Thyroid gland (tissue), 4 donors: ENCODE results near the gene TUBA3E. TPM values are rescaled to one million over a fixed set of nuclear protein-coding genes. Genes with fewer than 3 reads are reported as not detected.
"Not testable (repeated sequence)": the region's sequence is repeated elsewhere in the genome, so short reads cannot be mapped to it uniquely, and the experiment has no call there.

Experiments
- DNase-seq, 2 donors: peaks; one replicate each; pipeline ENCODE4 v3.0.0-alpha.2; 2019
- H3K27ac ChIP-seq, 3 donors: fragments of 200-600 bp; sonication (generic); 1 replicate in 2 of 3; 2 replicates in 1 of 3; pipeline ENCODE4 v1.5.1; 2016 to 2019; ENCODE audit warnings: mild to moderate bottlenecking in 1 of 3, moderate library complexity in 1 of 3
- H3K27me3 ChIP-seq: fragments of 200-600 bp; sonication (generic); one replicate; pipeline ENCODE4 v1.5.1; 2019
- H3K36me3 ChIP-seq, 2 donors: fragments of 200-600 bp; sonication (generic); one replicate each; pipeline ENCODE4 v1.5.1; 2016 to 2019
- H3K4me1 ChIP-seq, 2 donors: fragments of 200-600 bp; sonication (generic); one replicate each; pipeline ENCODE4 v1.5.1; 2017 to 2019
- H3K4me3 ChIP-seq, 3 donors: fragments of 200-600 bp; sonication (generic); replicated peaks in 1 of 3; 1 replicate in 2 of 3; 2 replicates in 1 of 3; pipeline ENCODE4 v1.5.1; 2016; ENCODE audit warnings: mild to moderate bottlenecking in 1 of 3
- H3K9me3 ChIP-seq: fragments of 200-600 bp; sonication (generic); one replicate; pipeline ENCODE4 v1.5.1; 2017
- CTCF ChIP-seq, 6 experiments: fragments of 200-600 bp in 3 of 6; fragments of 450-650 bp in 3 of 6; sonication (generic) in 3 of 6; IDR thresholded peaks; one replicate each; pipeline ENCODE4 v1.5.1; 2016 to 2019; ENCODE audit warnings: antibody characterized with exemption in 6 of 6, mild to moderate bottlenecking in 2 of 6, inconsistent platforms in 1 of 6, moderate library complexity in 1 of 6
- POLR2A ChIP-seq, 2 donors: fragments of 450-650 bp; IDR thresholded peaks; one replicate each; pipeline ENCODE4 v1.6.1; 2017; ENCODE audit warnings: antibody characterized with exemption in 2 of 2, mild to moderate bottlenecking in 2 of 2, moderate library complexity in 1 of 2
- WGBS, 2 donors: methylation state at CpG; one replicate each; pipeline ENCODE4 v1.1.5; 2017; 5-methylcytosine and 5-hydroxymethylcytosine counted together
- intact Hi-C: fragments of 100-400 bp; cut with DNase I; formaldehyde crosslinking; loops from one replicate; pipeline ENCODE4 v1.15.1; 2023
- total RNA-seq, 4 donors: library from RNA; depleted of rRNA; stranded (reverse); fragments of >200 nt; gene quantifications; one replicate each; pipeline ENCODE4 v1.2.3, GENCODE V29; 2016

TUBA3E gene
- total RNA-seq, 4 donors from 2014 or later, result 0.27 TPM; not detected in 3

- 91 to 95% methylated on average over 23 of the region's 23 CpGs for WGBS, 2 donors
- Histone ChIP-seq H3K36me3 (peaks cover 13 to 19% of the 10 kb centered on the region in 2 donors), H3K27me3 (no peaks in the 10 kb centered on the region), H3K4me1 (peaks cover under 1 to 2% of the 10 kb centered on the region in 2 donors), H3K27ac (no peak overlapping the region), H3K9me3 (no peaks in the 10 kb centered on the region), H3K4me3 (no peak overlapping the region)
- no peak for DNase-seq
- intact Hi-C loops, result no loop called here
- TF ChIP-seq CTCF (IDR thresholded peaks at IDR 0.05), result no peak
- no peak for TF ChIP-seq POLR2A (IDR thresholded peaks at IDR 0.05)
Measured at GRCh38 chr2:130150181-130151144, 47.8 kb downstream of the TUBA3E start.

DNA sequence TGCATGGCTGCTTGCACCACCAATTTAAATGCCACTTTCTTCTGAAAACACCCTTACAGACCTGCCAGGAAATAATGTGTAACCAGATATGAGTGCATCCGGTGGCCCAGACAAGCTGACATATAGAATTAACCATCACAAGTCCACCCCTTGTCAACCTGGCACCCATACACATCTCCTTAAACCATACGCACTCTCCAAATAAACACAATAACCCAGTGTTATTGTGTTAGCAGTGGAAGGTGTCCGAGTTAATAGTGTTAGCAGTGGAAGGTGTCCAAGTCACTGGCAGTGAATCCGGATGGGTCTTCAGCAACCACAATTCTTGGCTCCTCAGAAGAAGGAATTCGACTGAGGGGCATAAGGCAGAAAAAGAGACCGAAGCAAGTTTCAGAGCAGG, 49.7 kb downstream of the TUBA3E start:
- DNase-seq, H3K4me1 ChIP-seq, H3K9me3 ChIP-seq, intact Hi-C loops, H3K4me3 ChIP-seq, H3K27me3 ChIP-seq, H3K27ac ChIP-seq: not testable (repeated sequence)
- 32 to 34% methylated on average over 6 of the region's 6 CpGs for WGBS, 2 donors
- H3K36me3 ChIP-seq, result peaks cover 13 to 15% of the 10 kb centered on the region in 2 donors

GRCh38 chr2:130145006-130145414, 53.2 kb downstream of the TUBA3E start, which contains the start of gene CCDC74B:
CCDC74B (minus strand) TSS chr2:130145112; CDS start chr2:130144996, 116 bp downstream.
- H3K27ac ChIP-seq, result peak within 1 kb of the TSS in 1 of 3 donors; percentile 49
- peak within 1 kb of the TSS in 1 of 3 donors; percentile 12 for H3K4me3 ChIP-seq
- WGBS, 2 donors, result 11 to 15% methylated on average over 12 to 17 of the region's 30 CpGs
- TF ChIP-seq POLR2A (IDR thresholded peaks at IDR 0.05), result peak in 1 of 2 donors; percentile 41
- intact Hi-C loops, H3K27me3 ChIP-seq, H3K36me3 ChIP-seq, H3K4me1 ChIP-seq, H3K9me3 ChIP-seq: not testable (repeated sequence)
- DNase-seq, result peak; percentile 74 to 78

DNA sequence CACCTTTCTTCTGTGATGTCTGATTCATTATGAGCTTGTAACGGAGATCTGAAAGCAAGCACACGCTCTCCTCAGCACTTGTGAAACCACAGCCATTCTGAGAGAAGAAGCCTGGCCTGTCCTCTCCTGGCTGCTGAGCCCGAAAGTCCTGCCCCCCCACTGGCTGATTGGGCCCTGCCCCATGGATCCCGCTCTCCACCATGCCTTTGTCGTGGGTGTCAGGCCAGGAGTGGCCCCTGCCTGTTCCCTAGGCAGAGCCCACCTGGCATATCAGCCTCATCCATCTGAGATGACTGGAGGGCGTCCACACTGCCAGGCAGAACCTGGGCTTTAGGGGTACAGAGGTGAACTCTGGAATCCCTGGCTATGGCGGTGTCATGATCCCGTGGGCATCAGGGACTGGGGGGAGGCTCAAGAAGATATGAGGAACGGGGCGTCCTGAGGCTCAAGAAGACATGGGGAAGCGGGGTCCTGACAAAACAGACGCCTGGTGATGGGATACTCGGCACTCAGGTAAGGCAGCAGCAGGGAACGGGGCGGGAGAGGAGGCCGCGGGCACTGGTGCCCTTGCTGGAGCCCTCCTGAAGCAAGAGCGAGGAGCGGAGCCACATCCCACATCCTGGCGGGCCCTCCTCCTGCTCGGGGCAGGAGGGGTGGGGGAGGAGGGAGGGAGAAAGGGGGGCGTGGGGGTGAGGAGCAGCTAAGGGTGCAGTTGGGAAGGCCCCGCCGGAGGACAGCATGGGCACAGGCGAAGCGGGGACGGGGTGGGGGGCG, 54.8 kb downstream of the TUBA3E start:
- peak overlapping the region in 1 of 3 donors; percentile 4 for H3K4me3 ChIP-seq
- H3K27ac ChIP-seq, intact Hi-C loops, H3K4me1 ChIP-seq, H3K36me3 ChIP-seq, H3K9me3 ChIP-seq, H3K27me3 ChIP-seq, DNase-seq: not testable (repeated sequence)
- 41 to 60% methylated on average over 17 to 20 of the region's 28 CpGs for WGBS, 2 donors

DNA sequence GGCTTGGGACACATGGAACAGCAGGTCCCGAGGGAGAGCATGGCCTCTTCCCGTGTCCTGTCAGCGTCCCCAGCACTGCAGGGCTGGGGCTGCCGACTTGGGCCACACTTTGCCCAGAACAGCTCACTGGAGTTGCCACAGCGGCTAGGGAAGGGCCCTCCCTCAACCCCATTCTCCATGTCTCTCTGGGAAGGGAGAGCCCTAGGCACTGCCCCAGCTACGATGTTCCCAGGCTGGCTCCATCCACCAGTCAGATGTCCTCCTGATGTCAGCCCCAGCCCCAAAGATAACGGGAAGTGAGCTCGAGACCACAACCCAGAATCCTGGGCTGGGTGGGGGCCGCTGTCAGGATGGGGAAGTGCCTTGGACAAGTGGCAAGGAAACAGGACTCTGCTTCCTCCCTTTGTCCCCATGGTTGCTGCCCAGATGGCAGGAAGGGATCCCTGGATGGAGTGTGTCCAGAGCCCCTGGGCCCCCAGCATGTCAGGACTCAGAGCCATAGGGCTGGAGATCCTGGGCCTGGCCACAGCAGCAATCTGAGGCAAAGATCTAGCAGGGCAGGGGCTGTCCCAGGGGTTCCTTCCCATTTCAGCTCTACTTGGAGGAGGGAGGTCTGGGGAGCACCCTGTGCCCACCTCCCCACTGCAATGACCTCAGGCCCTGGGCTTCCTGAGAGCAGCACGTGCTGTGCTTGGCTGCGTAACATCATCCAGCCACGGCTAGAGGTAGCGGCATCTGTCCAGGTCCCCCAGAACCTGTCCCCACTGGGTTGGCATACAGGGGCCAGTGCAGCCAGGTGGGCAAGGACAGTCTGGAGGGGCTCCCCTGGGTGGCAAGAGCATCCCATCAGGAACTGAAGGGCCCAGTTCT, 55.6 kb downstream of the TUBA3E start:
- intact Hi-C loops, H3K4me3 ChIP-seq, DNase-seq, H3K36me3 ChIP-seq, H3K4me1 ChIP-seq, H3K9me3 ChIP-seq, H3K27ac ChIP-seq, H3K27me3 ChIP-seq: not testable (repeated sequence)
- 81 to 85% methylated on average over 4 to 8 of the region's 13 CpGs for WGBS, 2 donors

Other genes with a start within 250 kb of the TUBA3E start
- gene RAB6C, start 218.8 kb downstream of the TUBA3E start, total RNA-seq, result under 1 TPM in 3 of 4 donors, not detected in 1; 0.11 to 0.40 (median 0.15) TPM
- under 1 TPM in 1 of 4 donors, not detected in 3; 0.27 TPM for gene POTEF, start 69.2 kb downstream of the TUBA3E start, total RNA-seq
- 10 to 100 TPM in 3 of 4 donors, 1 to 10 TPM in 1; 9.8 to 35.1 (median 19.1) TPM for gene CCDC74B, start 53.3 kb downstream of the TUBA3E start, total RNA-seq
- 10 to 100 TPM; 34.1 to 74.6 (median 59.0) TPM for gene SMPD4, start 16.8 kb downstream of the TUBA3E start, total RNA-seq
- 100 to 1,000 TPM; 135 to 237 (median 221) TPM for gene MZT2B, start 16.2 kb downstream of the TUBA3E start, total RNA-seq
- 10 to 100 TPM; 69.5 to 98.6 (median 94.4) TPM for gene IMP4, start 144.5 kb upstream of the TUBA3E start, total RNA-seq
- 10 to 100 TPM; 45.5 to 69.8 (median 57.4) TPM for gene PTPN18, start 157.6 kb upstream of the TUBA3E start, total RNA-seq